Endometrial microvascular endothelial cells (primary cell): ENCODE data around the gene TMEM106B. TPM values are rescaled to one million over a fixed set of nuclear protein-coding genes. Genes with fewer than 3 reads are reported as not detected.
"Not testable (repeated sequence)": the region's sequence is repeated elsewhere in the genome, so short reads cannot be mapped to it uniquely, and the experiment has no call there.

Experiments
- in situ Hi-C: cut with HindIII; loops from 2 replicates; pipeline ENCODE4 v1.10.0; 2017; ENCODE audit warnings: low sequenced_read_pairs, low pct_unique_long_range_greater_than_20kb; ENCODE audit errors: inconsistent ontology term
- total RNA-seq: library from RNA; depleted of rRNA; stranded (reverse); fragments of >200 nt; gene quantifications from one replicate; pipeline ENCODE4 v1.2.3, GENCODE V29; 2015; ENCODE audit errors: inconsistent ontology term

The TMEM106B gene
- total RNA-seq, 1 donor from 2014 or later: 45.2 TPM

DNA sequence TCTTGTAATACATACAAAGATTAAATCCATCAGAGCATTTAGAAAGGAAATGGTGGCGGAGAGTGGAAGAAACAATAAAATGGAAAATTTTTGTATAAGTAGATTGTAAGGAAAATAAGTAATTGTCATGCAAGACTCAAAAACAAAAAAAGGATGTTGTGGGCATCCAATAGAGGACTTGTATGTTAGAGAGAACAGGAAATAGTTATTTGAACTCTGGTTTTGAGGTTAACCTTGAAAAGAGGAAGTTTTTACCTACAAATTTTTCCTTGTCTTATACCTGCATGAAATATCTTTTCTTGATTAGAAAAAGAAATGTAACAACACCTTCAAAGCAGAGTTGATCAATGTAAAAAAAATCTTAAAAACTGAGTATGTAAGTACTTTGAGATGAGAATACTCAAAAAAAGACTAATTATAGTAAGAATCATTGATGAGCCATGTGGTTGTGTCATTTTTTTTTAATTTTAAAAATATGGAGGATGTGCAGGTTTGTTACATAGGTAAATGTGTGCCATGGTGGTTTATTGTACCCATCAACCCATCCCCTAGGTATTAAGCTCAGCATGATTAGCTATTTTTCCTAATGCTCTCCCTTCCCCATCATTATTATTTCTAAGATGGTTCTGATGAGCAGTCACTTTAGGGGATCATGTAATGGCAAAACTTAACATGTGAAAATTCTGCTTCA lies 11.9 kb downstream of the TMEM106B start:
- in situ Hi-C loops: no loop called here

DNA sequence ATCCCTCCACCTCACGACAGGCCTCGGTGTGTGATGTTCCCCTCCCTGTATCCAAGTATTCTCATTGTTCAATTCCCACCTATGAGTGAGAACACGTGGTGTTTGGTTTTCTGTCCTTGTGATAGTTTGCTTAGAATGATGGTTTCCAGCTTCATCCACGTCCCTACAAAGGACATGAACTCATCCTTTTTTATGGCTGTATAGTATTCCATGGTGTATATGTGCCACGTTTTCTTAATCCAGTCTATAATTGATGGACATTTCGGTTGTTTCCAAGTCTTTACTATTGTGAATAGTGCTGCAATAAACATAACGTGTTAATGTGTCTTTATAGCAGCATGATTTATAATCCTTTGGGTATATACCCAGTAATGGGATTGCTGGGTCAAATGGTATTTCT lies 13.9 kb downstream of the TMEM106B start:
- in situ Hi-C loops: not testable (repeated sequence)

DNA sequence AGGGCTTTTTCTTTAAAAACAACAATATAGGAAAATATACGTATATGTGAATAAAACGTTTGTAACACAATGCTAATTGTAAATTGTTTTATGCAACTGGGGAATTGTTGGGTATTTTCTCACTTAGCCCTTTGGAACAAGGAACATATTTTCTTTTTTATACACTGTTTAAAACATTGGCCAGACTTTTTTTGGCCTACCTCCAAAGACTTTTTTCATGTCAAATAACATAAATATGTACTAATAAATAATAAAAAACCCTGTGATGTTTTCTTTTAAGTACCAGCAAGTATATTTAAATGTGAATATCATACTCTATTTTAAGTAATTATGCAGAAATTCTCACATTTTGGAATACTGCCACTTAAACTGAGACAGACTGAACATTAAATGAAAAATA lies 15.7 kb downstream of the TMEM106B start:
- in situ Hi-C loops: no loop called here

DNA sequence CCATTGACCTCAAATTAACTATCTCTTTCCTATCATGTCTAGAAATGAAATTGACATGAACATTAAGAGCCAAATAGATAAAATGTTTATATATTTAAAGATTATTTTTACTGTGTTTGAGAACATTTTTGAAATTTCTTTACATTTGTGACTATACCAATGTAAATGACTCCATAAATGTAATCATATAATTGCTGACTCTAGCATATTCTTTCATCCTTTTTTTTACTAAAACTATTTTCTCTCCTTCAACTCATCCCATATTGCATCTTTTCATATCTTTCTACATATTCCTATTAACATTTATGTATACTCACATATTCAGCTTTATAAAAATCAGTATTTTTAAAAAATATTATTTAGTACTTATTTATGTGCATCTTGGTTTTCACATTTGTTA lies 16.9 kb downstream of the TMEM106B start:
- in situ Hi-C loops: no loop called here

DNA sequence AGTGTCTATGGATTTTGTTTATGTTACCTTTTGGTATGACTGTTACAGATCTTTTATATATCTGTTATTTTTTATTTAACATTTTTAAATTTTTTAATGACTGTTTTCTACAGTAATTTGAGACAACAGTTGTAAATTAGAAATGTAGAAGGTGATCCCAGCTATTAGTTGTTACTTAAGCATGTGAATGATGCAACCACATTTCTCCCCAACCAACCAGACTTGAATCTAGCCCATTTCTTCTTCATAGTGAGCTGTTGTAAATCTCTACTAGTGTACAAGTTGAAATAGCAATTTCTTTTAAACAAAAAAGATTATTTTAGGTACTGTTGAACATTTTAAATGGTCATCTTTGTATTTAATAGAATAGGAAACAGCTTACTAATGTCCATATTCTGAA lies 18.0 kb downstream of the TMEM106B start:
- in situ Hi-C loops: no loop called here

DNA sequence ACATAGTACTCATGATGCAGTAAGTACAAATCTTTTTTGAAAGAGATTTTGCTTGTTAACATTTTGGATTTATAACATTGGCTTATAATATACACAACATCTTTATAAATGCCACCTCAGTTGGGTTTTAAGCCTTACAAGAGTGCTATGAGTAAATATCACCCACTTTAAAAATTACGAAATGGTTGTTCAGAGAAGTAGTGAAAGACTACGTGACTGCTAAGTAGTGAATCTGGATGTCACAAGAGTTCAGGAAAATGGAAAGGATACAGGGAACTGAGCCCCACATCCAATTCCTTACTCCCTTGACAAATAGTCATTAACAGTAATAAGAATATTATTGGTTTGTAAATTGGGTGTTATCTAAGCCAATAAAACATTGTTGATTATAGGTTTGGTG lies 20.0 kb downstream of the TMEM106B start:
- in situ Hi-C loops: no loop called here

DNA sequence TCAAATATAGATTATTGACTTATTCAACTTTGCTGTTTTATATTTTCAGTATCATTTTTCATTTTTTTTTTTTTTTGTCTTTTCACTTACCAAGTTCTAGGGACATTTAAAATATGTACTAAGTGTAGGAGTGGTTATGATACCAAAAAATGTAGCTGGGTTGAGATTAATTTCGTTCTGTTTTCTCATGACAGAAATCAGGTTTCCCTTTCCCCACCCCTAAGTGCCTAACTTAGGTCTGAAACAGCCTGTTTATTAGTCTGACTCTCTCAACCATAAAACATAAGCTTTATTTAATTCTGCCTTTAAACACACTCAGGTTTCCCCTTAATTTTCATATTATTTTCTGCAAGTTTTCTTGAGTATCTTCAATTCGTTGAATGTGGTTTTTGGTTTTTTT lies 22.1 kb downstream of the TMEM106B start:
- in situ Hi-C loops: no loop called here

DNA sequence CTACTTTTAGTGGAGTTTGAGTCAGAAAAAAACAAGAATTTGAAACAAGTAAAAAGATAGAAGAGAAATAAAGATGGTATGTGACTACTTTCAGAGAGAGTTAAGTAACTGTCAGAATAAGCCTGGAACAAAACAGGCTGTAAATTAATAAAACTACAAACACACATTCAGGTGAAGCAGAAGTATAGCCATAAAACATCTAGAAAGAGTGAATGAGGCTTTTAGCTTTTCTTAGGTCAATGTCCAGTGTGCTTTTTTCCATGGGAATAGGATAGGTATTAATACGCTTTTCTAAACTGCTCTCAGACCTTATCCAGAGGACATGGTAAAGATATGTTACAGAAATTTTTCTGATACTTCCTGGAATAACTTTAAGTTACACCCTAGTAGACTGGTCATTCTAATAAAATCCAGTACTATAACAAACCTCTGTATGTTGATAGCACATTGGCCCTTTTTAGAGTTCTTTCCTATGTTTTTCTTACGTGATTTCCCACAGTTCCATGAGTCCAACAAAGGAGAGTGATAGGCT lies 23.3 kb downstream of the TMEM106B start:
- in situ Hi-C loops: no loop called here

DNA sequence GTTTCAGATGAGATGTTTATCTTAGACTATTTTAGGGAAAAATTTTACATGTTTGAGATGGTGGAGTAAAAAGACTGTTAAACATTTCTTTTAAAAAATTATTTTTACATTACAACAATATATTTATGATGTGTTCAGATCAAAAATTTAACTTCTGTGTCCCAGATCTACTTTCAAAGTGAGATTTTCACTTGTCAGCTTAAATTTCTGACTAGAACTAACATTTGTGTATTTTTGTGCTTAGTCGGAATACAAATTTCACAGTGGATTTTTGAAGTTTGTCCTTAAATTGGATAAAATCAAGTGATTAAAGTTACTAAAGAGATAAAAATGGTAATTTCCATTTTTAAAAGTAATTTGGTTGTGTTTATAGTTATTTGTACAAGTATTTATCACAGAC lies 24.9 kb downstream of the TMEM106B start:
- in situ Hi-C loops: no loop called here

DNA sequence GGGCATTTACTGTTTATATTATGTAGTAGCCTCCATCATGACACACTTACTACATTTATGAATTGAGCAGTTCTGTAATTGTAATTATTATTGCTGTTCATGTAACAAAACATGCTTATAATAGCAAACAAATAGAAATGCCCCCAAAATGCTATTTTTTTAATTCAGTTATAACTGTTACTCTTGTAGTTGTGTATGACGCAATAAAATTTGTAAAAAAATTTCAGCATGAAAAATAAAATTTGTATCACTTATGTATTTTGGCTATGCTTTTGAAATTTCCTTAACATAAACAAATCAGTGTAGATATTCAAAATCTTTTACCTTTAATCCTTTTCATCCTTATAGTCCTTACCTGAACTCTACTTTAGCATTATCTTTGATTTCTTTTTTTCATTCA lies 25.9 kb downstream of the TMEM106B start:
- in situ Hi-C loops: no loop called here

DNA sequence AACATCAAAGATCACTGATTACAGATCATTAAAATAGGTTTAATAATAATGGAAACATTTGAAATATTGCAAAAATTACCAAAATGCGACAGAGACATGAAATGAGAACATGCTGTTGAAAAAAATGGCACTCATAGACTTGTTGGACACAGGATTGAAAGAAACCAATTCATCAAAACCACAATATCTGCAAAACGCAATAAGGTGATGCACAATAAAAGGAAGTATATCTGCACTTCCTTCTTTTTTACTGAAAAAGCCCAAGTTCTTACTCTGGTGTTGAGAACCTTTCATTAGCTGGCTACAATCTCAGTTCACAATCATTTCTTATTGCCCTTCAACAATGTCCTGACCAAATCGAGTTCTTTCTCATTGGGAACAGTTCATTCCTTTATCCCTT lies 28.7 kb downstream of the TMEM106B start:
- in situ Hi-C loops: no loop called here

DNA sequence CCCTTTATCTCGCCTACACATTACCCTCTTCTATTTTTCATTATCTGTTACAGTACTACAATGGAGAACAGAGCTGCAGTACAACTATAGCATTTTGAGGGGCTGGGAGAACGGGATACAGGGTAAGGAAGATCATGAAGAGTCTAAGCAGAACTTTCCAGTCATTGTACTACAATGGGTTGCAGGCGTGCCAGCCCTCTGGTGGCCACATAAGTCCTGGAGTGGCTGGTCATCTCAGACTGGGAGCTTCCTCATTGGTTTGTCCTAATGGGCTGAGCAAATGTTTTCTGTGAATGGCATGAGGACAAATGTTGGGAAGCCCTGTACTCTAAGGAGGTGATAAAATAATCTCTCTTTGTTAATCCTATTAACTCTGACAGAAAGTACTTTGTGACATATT lies 33.0 kb downstream of the TMEM106B start:
- in situ Hi-C loops: no loop called here

DNA sequence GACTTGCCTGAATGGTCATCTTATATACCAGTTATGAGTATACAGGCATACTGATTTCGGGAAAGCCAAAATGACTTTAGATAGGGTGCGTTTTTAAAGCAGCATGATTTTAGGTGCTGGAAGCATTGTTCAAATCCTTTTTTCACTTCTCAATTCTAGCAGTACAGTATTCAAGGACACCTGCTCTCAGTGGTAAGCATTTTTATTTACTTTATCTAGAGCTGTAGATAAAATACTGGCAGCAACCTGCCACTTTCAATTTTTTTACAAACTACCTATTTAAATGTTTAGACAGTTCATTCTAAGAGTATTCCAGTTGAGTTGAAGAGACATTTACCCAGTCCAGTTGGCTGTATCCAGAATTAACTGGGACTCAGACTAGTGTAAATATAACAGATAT lies 33.6 kb downstream of the TMEM106B start:
- in situ Hi-C loops: no loop called here

DNA sequence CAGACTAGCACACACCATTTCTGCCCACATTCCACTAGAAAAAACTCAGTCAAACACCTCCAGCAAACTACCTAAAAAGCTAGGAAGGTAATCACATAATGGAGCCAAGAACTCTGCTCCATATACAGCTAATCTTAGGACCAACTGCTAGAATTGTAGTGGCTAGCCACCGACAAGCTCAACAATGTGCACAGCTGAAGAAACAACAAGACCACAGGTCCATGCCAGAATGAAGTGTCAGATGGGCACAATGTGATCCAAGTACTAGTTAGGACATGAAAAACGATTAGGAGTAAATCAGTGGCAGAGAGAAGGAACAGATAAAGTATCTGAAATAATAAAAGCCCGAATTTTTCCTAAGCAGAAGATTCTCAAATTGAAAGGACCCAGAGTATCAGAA lies 38.6 kb downstream of the TMEM106B start:
- in situ Hi-C loops: no loop called here

DNA sequence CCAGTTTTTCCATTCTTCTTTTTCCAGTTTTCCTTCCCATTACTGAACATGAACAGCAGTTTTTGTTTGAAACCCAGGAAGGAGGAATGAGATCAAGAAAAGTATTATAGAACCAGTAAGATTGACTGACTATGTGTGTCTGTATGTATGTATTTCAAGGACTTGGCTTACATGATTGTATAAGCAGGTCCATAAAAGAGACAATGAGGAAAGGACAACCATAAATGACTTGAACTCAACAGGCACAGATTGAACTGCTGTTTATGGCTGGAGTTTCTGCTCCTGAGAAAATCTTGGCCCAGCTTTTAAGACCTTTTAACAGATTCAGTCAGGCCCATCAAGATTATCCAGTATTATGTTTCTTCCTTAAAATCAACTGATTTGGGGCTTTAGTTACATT lies 39.1 kb downstream of the TMEM106B start:
- in situ Hi-C loops: no loop called here

DNA sequence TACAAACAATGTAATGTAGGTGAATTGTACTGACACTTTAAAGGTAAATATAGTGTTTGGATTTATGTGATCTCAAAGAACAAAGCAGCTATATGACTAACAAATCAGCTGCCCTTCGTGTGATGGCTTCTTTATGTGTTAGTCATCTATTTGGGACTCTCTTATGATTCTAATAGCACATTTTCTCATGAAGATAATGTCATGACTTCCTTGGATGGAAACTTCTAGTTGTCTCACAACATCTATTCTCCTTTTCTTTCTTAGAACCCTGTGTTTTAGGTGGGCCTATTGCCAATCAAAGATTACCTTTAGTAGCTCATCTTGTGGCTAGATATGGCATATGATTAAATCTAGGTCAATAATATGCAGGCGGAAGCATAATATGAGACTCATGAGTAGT lies 45.0 kb downstream of the TMEM106B start:
- in situ Hi-C loops: no loop called here

DNA sequence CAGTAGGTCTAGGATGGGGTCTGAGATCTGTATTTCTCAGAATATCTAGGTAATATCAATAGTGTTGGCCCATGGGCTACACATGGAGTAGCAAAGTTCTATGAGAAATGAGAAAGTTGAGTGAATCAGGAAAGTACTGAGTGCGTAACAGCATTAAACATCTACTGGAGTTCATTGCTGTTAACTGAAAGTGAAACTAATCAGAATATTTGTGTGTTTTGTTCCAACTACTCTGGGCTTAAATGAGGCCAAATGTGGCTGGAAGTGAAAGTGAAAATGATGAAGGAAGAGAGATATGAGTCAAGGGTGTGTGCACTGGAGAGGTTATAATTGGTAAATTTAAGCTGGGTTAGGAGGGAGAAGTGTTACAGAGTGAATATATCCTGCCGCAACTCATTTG lies 46.5 kb downstream of the TMEM106B start:
- in situ Hi-C loops: no loop called here

DNA sequence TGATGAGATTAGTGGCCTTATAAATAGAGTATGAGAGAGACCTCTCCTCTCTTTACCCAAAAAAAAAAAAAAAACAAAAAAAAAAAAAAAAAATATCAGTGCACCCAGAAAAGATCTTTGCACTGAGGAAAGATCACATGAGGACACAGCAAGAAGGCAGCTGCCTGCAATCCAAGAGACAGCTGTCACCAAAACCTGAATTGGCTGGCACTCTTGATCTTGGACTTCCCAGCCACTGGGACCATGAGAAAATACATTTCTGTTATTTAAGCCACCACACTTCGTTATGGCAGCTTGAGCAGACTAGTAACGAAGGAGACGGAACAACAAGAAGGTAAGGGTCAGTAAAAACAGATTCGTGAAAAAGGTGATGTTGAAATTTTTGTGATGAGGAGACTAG lies 47.0 kb downstream of the TMEM106B start:
- in situ Hi-C loops: no loop called here

DNA sequence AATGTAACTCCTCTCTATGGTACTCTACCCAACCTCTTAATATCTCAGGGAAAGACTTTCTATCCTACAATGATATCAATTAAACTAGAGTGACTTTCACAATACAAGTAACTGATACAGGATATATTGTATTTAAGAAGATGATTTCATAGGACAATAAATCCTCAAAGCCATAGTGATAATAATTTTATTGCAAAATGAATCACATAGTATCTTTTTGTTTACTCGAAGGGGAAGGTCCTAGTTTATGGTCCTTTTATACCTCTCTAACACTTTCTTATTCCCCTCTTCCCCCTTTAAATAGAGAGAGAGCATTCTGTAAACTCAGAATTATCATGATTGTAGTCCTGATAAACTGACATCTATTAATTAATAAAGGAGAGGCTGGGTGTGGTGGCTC lies 56.4 kb downstream of the TMEM106B start:
- in situ Hi-C loops: no loop called here

DNA sequence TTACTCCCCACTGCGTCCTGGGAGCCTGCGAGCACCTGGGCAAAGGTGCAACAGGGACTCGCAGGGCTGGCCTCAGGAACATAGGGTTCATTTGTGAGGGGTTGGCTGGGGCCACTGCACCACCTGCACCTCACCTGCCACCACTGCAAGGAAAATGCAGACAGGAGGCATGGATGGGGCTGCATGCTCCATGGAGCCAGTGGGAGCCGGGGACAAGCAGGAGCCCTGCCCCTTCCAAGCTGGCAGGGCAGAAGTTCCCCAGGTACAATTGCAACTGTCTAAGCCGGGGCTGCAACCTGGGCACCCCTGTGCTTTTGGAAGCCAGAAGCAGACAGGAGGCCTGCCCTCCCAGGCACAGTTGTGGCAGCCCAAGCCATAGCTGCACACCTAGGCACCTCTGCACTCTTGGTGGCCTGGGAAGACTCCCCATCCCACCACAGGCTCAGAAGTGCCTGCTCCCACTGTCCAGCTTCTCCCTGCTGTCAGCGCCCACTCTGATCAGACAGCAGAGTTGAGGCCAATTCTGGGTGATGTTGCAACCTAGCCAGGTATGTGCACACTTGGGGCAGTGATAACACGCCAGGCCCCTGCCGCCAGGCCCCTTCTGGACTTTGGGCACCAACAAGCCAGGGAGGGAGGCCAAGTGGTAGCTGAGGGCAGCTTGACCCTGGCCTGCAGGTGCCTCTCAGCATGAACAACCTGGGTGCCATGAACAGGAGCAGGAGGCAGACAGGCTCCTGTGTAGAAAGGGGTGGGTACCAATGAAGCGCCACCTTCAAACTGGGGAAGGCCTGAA lies 58.2 kb downstream of the TMEM106B start:
- in situ Hi-C loops: no loop called here
